HepG2 (cell line): Measurements from ENCODE around the gene CDC27. TPM values are rescaled to one million over a fixed set of nuclear protein-coding genes. Genes with fewer than 3 reads are reported as not detected.

Experiments
- ATAC-seq: fragments of 200-7000 bp; cut with Tn5 transposase; 3 replicates; pipeline ENCODE4 v1.9.1; 2020; ENCODE audit warnings: mild to moderate bottlenecking, moderate library complexity
- BruUV-seq: library from RNA; stranded (reverse); fragments of 400-500 nt; replicated peaks from 2 replicates; lab custom pipeline; 2021; lab: Mats Ljungman, UMichigan
- CTCF ChIA-PET: fragments of 300-600 bp; formaldehyde crosslinking; extraction: SDS; loops from one replicate; lab custom pipeline; 2021; ENCODE audit warnings: low total read pairs, inconsistent platforms, low intra/inter-chr PET ratio; lab: Yijun Ruan, JAX
- POLR2A ChIA-PET: fragments of 350-600 bp; sonication (Branson Sonifier 250); formaldehyde crosslinking; loops from one replicate; lab custom pipeline; 2020; ENCODE audit warnings: antibody characterized with exemption, inconsistent platforms; lab: Yijun Ruan, JAX
- DNase-seq: peaks from one replicate; pipeline ENCODE4 v3.0.0-alpha.2; 2015; ENCODE audit warnings: low spot score
- FAIRE-seq: peaks from 3 replicates; lab custom pipeline; 2011; peaks lifted over from hg19 to GRCh38; lab: Jason Lieb, UNC
- H2AFZ ChIP-seq: one replicate; pipeline ENCODE4 v1.6.1; 2011; ENCODE audit warnings: low read length, inconsistent platforms
- H3K27ac ChIP-seq: fragments of 300-600 bp; 3 replicates; pipeline ENCODE4 v1.8.0; 2011; ENCODE audit warnings: mixed run types, mild to moderate bottlenecking, mixed read lengths, low read length, inconsistent platforms; ENCODE audit not compliant: insufficient read depth; ENCODE audit errors: extremely low read length
- H3K27me3 ChIP-seq, 2 experiments: fragments of 200-600 bp in 1 of 2; 2 replicates in 1 of 2; 3 replicates in 1 of 2; pipeline versions ENCODE4 v1.6.0 to v1.8.0; 2011; ENCODE audit warnings: low read length in 2 of 2, mild to moderate bottlenecking in 2 of 2, moderate library complexity in 2 of 2, inconsistent platforms in 1 of 2; ENCODE audit not compliant: insufficient read depth in 2 of 2, control insufficient read depth in 1 of 2
- H3K36me3 ChIP-seq, 2 experiments: fragments of 200-600 bp in 1 of 2; replicated peaks in 1 of 2; 2 replicates in 1 of 2; 3 replicates in 1 of 2; pipeline versions ENCODE4 v1.5.1 to v1.8.0; 2011; ENCODE audit warnings: low read length in 2 of 2, inconsistent platforms in 1 of 2; ENCODE audit not compliant: insufficient read depth in 2 of 2, control insufficient read depth in 1 of 2
- H3K4me1 ChIP-seq: 2 replicates; pipeline ENCODE4 v1.5.1; 2012; ENCODE audit warnings: low read length, inconsistent platforms; ENCODE audit not compliant: insufficient read depth
- H3K4me2 ChIP-seq: 2 replicates; pipeline ENCODE4 v1.6.0; 2011; ENCODE audit warnings: low read depth, low read length, inconsistent platforms
- H3K4me3 ChIP-seq, 3 experiments: fragments of 200-600 bp in 1 of 3; sonication (generic), shearing (Covaris generic) in 1 of 3; replicated peaks in 1 of 3; 2 replicates each; pipeline ENCODE4 v1.5.1; 2011 to 2016; ENCODE audit warnings: low read length in 3 of 3, inconsistent platforms in 2 of 3, low read depth in 2 of 3, mild to moderate bottlenecking in 2 of 3, control low read depth in 1 of 3, mixed read lengths in 1 of 3; ENCODE audit not compliant: insufficient read depth in 1 of 3
- H3K79me2 ChIP-seq: one replicate; pipeline ENCODE4 v1.6.1; 2011; ENCODE audit warnings: low read length, inconsistent platforms; ENCODE audit not compliant: insufficient read depth
- H3K9ac ChIP-seq: 2 replicates; pipeline ENCODE4 v1.6.0; 2011; ENCODE audit warnings: mild to moderate bottlenecking, low read depth, low read length, inconsistent platforms; ENCODE audit not compliant: insufficient read depth
- H3K9me3 ChIP-seq: 2 replicates; pipeline ENCODE4 v1.5.1; 2012; ENCODE audit warnings: mild to moderate bottlenecking, low read length
- H4K20me1 ChIP-seq: 2 replicates; pipeline ENCODE4 v1.6.0; 2011; ENCODE audit warnings: inconsistent platforms, mild to moderate bottlenecking, low read length, moderate library complexity; ENCODE audit not compliant: insufficient read depth
- CBX5 ChIP-seq: sonication (generic); formaldehyde crosslinking; IDR thresholded peaks from 2 replicates; pipeline ENCODE4 v1.4.0; 2020; ENCODE audit warnings: missing genetic modification reagents, borderline replicate concordance
- IRF2 ChIP-seq: IDR thresholded peaks from 2 replicates; pipeline ENCODE4 v1.6.1; 2018; ENCODE audit warnings: missing genetic modification reagents, missing compliant biosample characterization
- POGZ ChIP-seq: sonication (generic); formaldehyde crosslinking; IDR thresholded peaks from 2 replicates; pipeline ENCODE4 v1.4.0; 2020; ENCODE audit warnings: mild to moderate bottlenecking, missing genetic modification reagents
- RNF2 ChIP-seq: fragments of 450-650 bp; conservative IDR thresholded peaks from 2 replicates; pipeline ENCODE4 v1.6.1; 2016; ENCODE audit warnings: low read depth
- TRAFD1 ChIP-seq: sonication (generic); formaldehyde crosslinking; IDR thresholded peaks from 2 replicates; pipeline ENCODE4 v1.5.1; 2020; ENCODE audit warnings: missing genetic modification reagents, mild to moderate bottlenecking, borderline replicate concordance
- ZKSCAN8 ChIP-seq: IDR thresholded peaks from 2 replicates; pipeline ENCODE4 v1.6.1; 2016; ENCODE audit warnings: borderline replicate concordance, missing genetic modification reagents, missing compliant biosample characterization
- ZNF44 ChIP-seq: sonication (generic); formaldehyde crosslinking; IDR thresholded peaks from 2 replicates; pipeline ENCODE4 v1.5.1; 2020; ENCODE audit warnings: mild to moderate bottlenecking, missing genetic modification reagents
- ZNF564 ChIP-seq: sonication (generic); formaldehyde crosslinking; IDR thresholded peaks from 2 replicates; pipeline ENCODE4 v1.8.1; 2023; ENCODE audit warnings: mild to moderate bottlenecking, missing genetic modification reagents
- ZNF609 ChIP-seq: sonication (generic); formaldehyde crosslinking; IDR thresholded peaks from 2 replicates; pipeline ENCODE4 v1.4.0; 2020; ENCODE audit warnings: mild to moderate bottlenecking, missing genetic modification reagents, borderline replicate concordance
- ZNF652 ChIP-seq: IDR thresholded peaks from 2 replicates; pipeline ENCODE4 v1.6.1; 2016; ENCODE audit warnings: low read depth, borderline replicate concordance
- ZNF7 ChIP-seq: IDR thresholded peaks from 2 replicates; pipeline ENCODE4 v1.6.1; 2016; ENCODE audit warnings: missing biosample characterization, missing genetic modification reagents
- WGBS: methylation state at CpG from one replicate; pipeline ENCODE4 v1.1.6; 2017; ENCODE audit warnings: low lambda C conversion rate; 5-methylcytosine and 5-hydroxymethylcytosine counted together
- in situ Hi-C: cut with HindIII; loops from 2 replicates; pipeline ENCODE4 v1.10.0; 2017; ENCODE audit warnings: low pct_unique_long_range_greater_than_20kb; ENCODE audit not compliant: extremely low pct_ligation_motif_present
- intact Hi-C: fragments of 100-400 bp; cut with micrococcal nuclease; formaldehyde crosslinking; loops from one replicate; pipeline ENCODE4 v1.10.0; 2022; ENCODE audit not compliant: unreplicated experiment
- polyA plus RNA-seq, 8 experiments: library from polyadenylated mRNA; depleted of rRNA in 3 of 8; stranded (reverse) in 7 of 8; unstranded in 1 of 8; fragments of >200 nt; fragmentation: Illumina TruSeq in 4 of 8; extraction: Trizol in 4 of 8; gene quantifications; 2 replicates each; pipeline versions ENCODE4 v1.2.1 to v1.2.3, GENCODE V29; 2011 to 2016; ENCODE audit warnings: low read depth in 4 of 8, missing spikeins in 1 of 8, mixed read lengths in 1 of 8; ENCODE audit not compliant: insufficient read depth in 1 of 8
- total RNA-seq, 5 experiments: library from RNA; depleted of rRNA; stranded (reverse); fragments of >200 nt; fragmentation: Illumina TruSeq; extraction: Trizol; gene quantifications; 2 replicates each; pipeline ENCODE4 v1.2.3, GENCODE V29; 2016; ENCODE audit warnings: low read depth in 1 of 5

The CDC27 gene
- total and polyA plus RNA-seq, 2 of the 13 experiments (the other 11 are each of a cell fraction or from before 2014, with no cell fraction given), result 80.7 to 102 TPM

- Histone ChIP-seq H3K4me1 (peaks cover 16% of the 10 kb centered on the region), H2AFZ (no peak overlapping the region), H3K4me3 (no peak overlapping the region), H3K27me3 (no peaks in the 10 kb centered on the region; a peak in 1 of 5 replicates), H4K20me1 (no peaks in the 10 kb centered on the region), H3K4me2 (no peak overlapping the region), H3K9ac (no peak overlapping the region), H3K27ac (no peak overlapping the region), H3K9me3 (no peaks in the 10 kb centered on the region), H3K36me3 (no peaks in the 10 kb centered on the region), H3K79me2 (peaks cover 8% of the 10 kb centered on the region)
- in situ Hi-C loops (no loop called here), intact Hi-C loops (no loop called here)
- ATAC-seq (no peak), FAIRE-seq (no peak), DNase-seq (no peak)
- ChIA-PET CTCF (no interaction called here), POLR2A (no interaction called here)
- WGBS, result 43% methylated on average over 4 of the region's 4 CpGs
- no TSS peak for BruUV-seq
- no peak for TF ChIP-seq ZNF7 (CRISPR knock-in tag)
- TF ChIP-seq ZNF652 (CRISPR knock-in tag), result peak; percentile 51; the same call in 1 of the 2 replicates
- peak; percentile 64; the same call in 1 of the 2 replicates for TF ChIP-seq ZNF564 (CRISPR knock-in tag)
These were observed 86.2 kb downstream of the CDC27 start for GRCh38 chr17:47102914-47103313.

GRCh38 chr17:47099987-47100711 lies 88.9 kb downstream of the CDC27 start:
- ATAC-seq, result peak; percentile 100
- Histone ChIP-seq H3K4me3 (peak overlapping the region; percentile 77 to 91 (median 88)), H3K9ac (peak overlapping the region; percentile 82), H3K9me3 (no peaks in the 10 kb centered on the region), H3K27me3 (no peaks in the 10 kb centered on the region; a peak in 1 of 5 replicates), H3K27ac (peak overlapping the region; percentile 31), H3K79me2 (peaks cover 8% of the 10 kb centered on the region), H3K4me2 (peak overlapping the region; percentile 91), H3K4me1 (peaks cover 21% of the 10 kb centered on the region), H2AFZ (peak overlapping the region; percentile 45), H3K36me3 (0 out of 5 replicates have a peak, but pooled peaks cover 0 to 3% of the 10 kb centered on the region in 2 experiments), H4K20me1 (no peaks in the 10 kb centered on the region)
- peak; percentile 88 for DNase-seq
- in situ Hi-C loops, result no loop called here
- intact Hi-C loops, result no loop called here
- FAIRE-seq, result peak; percentile 88
- under 1% methylated on average over 32 of the region's 42 CpGs for WGBS
- POLR2A ChIA-PET, result interaction anchor here (1.3 kb wide), 1 partner anchor 33 kb away, joined by 4 read pairs; no protein-coding TSS in a partner anchor
- no TSS peak for BruUV-seq
- CTCF ChIA-PET, result no interaction called here
- TF ChIP-seq ZNF609 (CRISPR knock-in tag) (no peak), ZNF44 (CRISPR knock-in tag) (no peak), CBX5 (0 out of 2 replicates have a peak, but pooled peaks have one; percentile 57), ZKSCAN8 (CRISPR knock-in tag) (0 out of 2 replicates have a peak, but pooled peaks have one; percentile 58), IRF2 (peak; percentile 84), POGZ (CRISPR knock-in tag) (peak; percentile 56), RNF2 (0 out of 2 replicates have a peak, but pooled peaks have one; percentile 34), TRAFD1 (CRISPR knock-in tag) (no peak)
